ENCODE results near the gene NTN5. TPM values are rescaled to one million over a fixed set of nuclear protein-coding genes. Genes with fewer than 3 reads are reported as not detected.

The NTN5 gene
- total RNA-seq, 1 experiment from 2014 or later: 151 TPM

DNA sequence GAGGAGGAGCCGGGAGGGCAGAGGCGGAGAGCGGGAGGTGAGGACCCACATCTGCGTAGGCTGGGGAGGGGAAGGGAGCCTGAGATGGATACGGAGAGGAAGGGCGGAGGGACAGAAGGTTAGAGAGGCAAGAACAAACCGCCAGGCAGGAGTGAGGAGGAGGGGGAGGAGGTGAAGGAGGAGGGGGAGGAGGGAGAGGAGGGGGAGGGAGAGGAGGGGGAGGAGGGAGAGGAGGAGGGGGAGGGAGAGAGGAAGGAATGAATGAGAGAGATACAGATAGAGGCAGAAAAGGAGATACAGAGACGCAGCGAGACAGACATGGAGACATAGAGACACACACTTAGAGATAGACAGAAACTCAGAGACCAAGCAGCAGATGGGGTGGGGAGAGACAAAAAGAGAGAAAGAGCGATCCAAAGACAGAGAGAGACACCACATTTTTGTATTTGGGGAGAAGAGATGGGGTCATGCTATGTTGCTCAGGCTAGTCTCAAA, 26.0 kb downstream of the NTN5 start:
- Histone ChIP-seq H3K27me3 (no peaks in the 10 kb centered on the region), H3K36me3 (no peaks in the 10 kb centered on the region), H3K4me3 (peak overlapping the region; percentile 55), H3K27ac (peak overlapping the region; percentile 38; the same call in 1 of the 2 replicates), H3K9me3 (replicated peaks) (no peaks in the 10 kb centered on the region), H3K4me1 (peaks cover 18% of the 10 kb centered on the region)
- DNase-seq: no peak

- peaks cover 18% of the 10 kb centered on the region for H3K4me1 ChIP-seq
- H3K27me3 ChIP-seq: no peaks in the 10 kb centered on the region
- H3K9me3 ChIP-seq (replicated peaks): no peaks in the 10 kb centered on the region
- peak; percentile 93 to 95 for DNase-seq
- H3K4me3 ChIP-seq: peak within 1 kb of the TSS; percentile 55
- H3K27ac ChIP-seq: peak within 1 kb of the TSS; percentile 38
- H3K36me3 ChIP-seq: no peaks in the 10 kb centered on the region
These were observed 26.7 kb downstream of the NTN5 start, which contains the start of gene CA11 for GRCh38 chr19:48646001-48646721. Gene CA11, minus strand, starts transcription at chr19:48646187. Its CDS starts 555 bp downstream, at chr19:48645632.

GRCh38 chr19:48645620-48646000, 27.2 kb downstream of the NTN5 start:
- Histone ChIP-seq H3K36me3 (no peaks in the 10 kb centered on the region), H3K9me3 (replicated peaks) (no peaks in the 10 kb centered on the region), H3K4me3 (peak overlapping the region; percentile 55), H3K27ac (no peak overlapping the region; the same call in 1 of the 2 replicates), H3K27me3 (no peaks in the 10 kb centered on the region), H3K4me1 (peaks cover 18% of the 10 kb centered on the region)
- peak in 1 of 2 experiments; percentile 62 for DNase-seq

- H3K27ac ChIP-seq: no peak overlapping the region
- H3K4me3 ChIP-seq: peak overlapping the region; percentile 55
- no peaks in the 10 kb centered on the region for H3K9me3 ChIP-seq (replicated peaks)
- H3K36me3 ChIP-seq: no peaks in the 10 kb centered on the region
- peak; percentile 81 to 89 for DNase-seq
- no peaks in the 10 kb centered on the region for H3K27me3 ChIP-seq
- H3K4me1 ChIP-seq: peaks cover 18% of the 10 kb centered on the region
These were observed 27.8 kb downstream of the NTN5 start for GRCh38 chr19:48644839-48645619.

DNA sequence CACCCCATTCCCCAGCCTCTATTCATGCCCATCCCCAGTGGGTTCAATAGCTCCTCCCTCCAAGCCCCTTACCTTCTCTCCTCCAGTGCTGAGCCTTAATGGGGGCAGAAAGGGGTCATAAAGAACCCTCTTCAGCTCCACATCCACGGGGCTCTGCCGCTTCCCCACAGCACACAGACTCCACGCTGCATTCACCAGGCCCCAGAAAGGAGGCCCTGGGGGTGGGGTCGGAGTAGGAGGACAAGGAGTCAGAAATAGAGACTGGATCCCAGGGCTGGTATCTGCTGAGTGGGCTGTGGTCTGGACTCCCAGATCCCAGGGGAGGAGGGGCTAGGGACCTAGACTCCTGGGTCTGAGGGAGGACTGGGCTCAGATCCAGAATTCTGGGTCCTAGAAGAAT, 28.5 kb downstream of the NTN5 start:
- H3K36me3 ChIP-seq: no peaks in the 10 kb centered on the region
- no peak overlapping the region for H3K27ac ChIP-seq
- H3K4me3 ChIP-seq: no peak overlapping the region
- H3K4me1 ChIP-seq: peaks cover 13% of the 10 kb centered on the region
- H3K27me3 ChIP-seq: no peaks in the 10 kb centered on the region
- no peak for DNase-seq
- H3K9me3 ChIP-seq (replicated peaks): no peaks in the 10 kb centered on the region

- H3K36me3 ChIP-seq: no peaks in the 10 kb centered on the region
- DNase-seq: no peak
- H3K27me3 ChIP-seq: no peaks in the 10 kb centered on the region
- no peaks in the 10 kb centered on the region for H3K9me3 ChIP-seq (replicated peaks)
- H3K4me3 ChIP-seq: no peak overlapping the region
- no peak overlapping the region for H3K27ac ChIP-seq
- peaks cover 12% of the 10 kb centered on the region for H3K4me1 ChIP-seq
These were observed 30.0 kb downstream of the NTN5 start for GRCh38 chr19:48642862-48643261.

DNA sequence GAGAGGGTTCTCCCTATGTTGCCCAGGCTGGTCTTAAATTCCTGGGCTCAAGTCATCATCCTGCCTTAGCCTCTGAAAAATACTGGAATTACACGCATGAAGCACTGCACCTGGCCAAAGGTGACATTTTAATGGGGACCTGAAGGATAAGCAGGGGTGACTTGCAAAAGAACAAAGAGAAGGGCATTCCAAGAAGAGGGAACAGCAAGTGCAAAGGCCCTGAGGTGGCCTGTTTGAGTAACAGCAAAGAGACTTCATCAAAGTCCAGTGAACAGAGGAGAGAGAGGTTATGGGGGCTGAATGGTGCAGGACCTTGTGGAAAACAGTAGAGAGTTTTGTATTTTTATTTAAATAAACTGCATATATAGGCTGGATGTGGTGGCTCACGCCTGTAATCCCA, 31.0 kb downstream of the NTN5 start:
- Histone ChIP-seq H3K27me3 (no peaks in the 10 kb centered on the region), H3K27ac (no peak overlapping the region), H3K36me3 (no peaks in the 10 kb centered on the region), H3K4me3 (no peak overlapping the region), H3K4me1 (peaks cover 12% of the 10 kb centered on the region), H3K9me3 (replicated peaks) (no peaks in the 10 kb centered on the region)
- DNase-seq: no peak

DNA sequence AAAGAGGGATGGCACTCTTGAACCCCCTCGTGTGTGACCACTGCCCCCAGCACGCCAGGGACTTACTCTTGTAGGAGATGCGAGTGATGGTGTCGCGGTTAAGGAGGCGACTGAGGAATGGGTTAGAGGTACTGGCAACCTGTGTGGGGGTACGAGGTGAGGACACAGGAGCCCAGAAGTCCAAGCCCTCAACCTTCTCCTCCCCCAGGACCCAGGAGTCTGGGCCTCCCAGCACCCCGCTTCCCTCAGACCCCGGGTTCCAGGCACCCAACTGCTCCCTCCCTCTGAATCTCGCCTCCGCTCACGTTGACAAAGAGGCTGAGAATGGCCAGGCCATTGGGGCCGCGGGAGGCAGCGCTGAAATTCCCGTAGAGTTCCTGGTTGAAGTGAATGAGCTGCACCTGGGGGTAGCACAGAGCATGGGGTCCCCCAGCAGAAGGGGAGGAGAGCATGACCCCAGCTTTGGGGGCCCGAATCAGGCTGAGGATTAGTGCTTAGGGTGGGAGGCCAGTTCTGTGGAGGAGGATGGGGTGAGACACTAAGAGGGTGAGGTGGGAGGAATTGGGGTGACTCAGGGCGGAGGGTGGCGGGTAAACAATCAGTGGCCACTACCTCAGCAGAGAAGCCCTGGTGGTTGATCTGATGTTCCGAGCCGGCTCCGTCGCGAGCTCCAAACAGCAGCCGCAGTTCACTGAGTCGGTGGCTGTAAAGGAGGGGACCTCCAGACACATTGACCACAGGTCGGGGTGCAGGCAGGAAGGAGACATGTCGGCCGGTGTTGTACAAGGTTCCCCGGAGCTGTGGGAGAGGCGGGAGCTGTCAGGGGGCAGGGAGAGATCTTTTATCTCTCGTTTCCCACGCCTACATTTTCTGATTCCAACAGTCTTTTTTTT, 33.1 kb downstream of the NTN5 start:
- H3K36me3 ChIP-seq: no peaks in the 10 kb centered on the region
- H3K9me3 ChIP-seq (replicated peaks): no peaks in the 10 kb centered on the region
- no peak for DNase-seq
- H3K27ac ChIP-seq: no peak overlapping the region
- peaks cover 12% of the 10 kb centered on the region for H3K4me1 ChIP-seq
- no peak overlapping the region for H3K4me3 ChIP-seq
- H3K27me3 ChIP-seq: no peaks in the 10 kb centered on the region

DNA sequence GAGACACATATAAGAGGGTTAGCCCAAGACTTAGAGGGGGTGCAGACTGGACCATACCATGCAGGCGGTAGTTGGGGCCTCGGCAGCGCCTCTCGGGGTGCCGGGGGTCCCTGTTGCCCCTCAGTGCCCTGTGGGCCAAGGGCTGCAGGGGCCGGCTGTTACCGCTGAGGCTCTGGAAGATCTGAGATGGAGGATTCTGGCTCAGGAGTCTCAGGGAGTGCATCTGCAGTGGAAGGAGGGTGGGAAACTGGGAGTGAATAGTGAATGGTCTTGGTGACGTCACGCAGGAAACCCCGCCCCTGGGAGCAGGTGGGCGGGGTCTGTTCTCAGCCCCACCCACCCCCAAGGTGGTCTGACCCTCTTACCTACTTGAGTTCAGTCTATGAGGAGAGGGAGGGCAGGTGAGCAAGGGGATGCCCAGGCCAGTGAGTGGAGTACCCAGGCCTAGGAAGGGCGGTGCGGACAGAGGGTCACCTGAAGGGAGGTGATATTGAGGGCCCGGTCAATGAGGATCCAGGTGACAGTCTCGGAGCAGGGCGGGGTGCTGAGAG, 33.9 kb downstream of the NTN5 start:
- DNase-seq: no peak
- Histone ChIP-seq H3K27me3 (no peaks in the 10 kb centered on the region), H3K4me1 (peaks cover 17% of the 10 kb centered on the region), H3K27ac (no peak overlapping the region), H3K9me3 (replicated peaks) (no peaks in the 10 kb centered on the region), H3K36me3 (no peaks in the 10 kb centered on the region), H3K4me3 (peak overlapping the region; percentile 57; the same call in 1 of the 2 replicates)

DNA sequence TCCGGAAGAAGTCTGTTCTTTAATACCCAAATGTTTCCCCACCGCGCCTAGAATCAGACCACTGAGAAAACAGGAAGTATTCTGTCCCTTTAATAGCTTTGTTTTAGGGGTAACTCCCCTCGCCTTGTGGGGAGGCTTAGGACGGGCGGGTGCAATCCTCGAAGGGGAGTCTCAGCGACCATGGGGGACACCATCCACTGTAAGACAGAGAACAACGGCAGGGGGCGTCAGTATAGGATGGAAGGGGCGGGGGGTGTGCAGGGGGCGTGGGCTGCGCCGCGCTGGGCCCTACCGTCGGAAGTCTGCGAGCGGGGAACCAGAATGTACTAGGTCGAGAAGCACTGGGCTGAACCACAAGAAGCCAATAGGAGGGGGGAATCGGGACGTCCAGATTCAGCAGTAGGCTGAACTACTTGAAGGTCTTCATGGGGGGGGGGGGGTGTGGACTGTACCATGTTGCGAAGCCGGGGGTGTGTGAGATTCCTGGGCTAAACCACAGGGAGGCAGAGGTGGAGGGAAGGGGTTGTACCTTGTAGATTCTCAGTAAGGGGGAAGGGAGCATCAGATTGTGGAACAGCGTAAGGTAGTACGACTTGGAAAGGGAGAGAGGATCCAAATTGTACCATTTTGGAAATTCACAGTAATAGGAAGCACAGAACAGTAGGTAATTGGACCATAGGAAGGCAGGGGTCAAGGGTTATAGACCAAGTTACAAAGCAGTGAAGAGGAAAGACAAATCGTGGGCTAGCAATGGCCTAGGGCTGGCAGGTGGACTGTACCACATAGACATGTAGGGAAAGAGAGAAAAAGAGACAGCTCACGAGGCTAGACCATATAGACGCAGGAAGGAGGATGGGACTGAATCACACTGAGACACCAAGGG, 34.6 kb downstream of the NTN5 start:
- Histone ChIP-seq H3K27ac (peak overlapping the region; percentile 88), H3K9me3 (replicated peaks) (no peaks in the 10 kb centered on the region), H3K27me3 (no peaks in the 10 kb centered on the region), H3K36me3 (no peaks in the 10 kb centered on the region), H3K4me3 (peak overlapping the region; percentile 57), H3K4me1 (peaks cover 24% of the 10 kb centered on the region)
- peak; percentile 91 to 94 for DNase-seq

GRCh38 chr19:48637449-48637947, 35.3 kb downstream of the NTN5 start:
- peak; percentile 99 to 100 for DNase-seq
- Histone ChIP-seq H3K27ac (peak overlapping the region; percentile 88), H3K4me1 (peaks cover 26% of the 10 kb centered on the region), H3K27me3 (no peaks in the 10 kb centered on the region), H3K4me3 (peak overlapping the region; percentile 57), H3K9me3 (replicated peaks) (no peaks in the 10 kb centered on the region), H3K36me3 (no peaks in the 10 kb centered on the region)

- H3K36me3 ChIP-seq: no peaks in the 10 kb centered on the region
- no peaks in the 10 kb centered on the region for H3K9me3 ChIP-seq (replicated peaks)
- no peaks in the 10 kb centered on the region for H3K27me3 ChIP-seq
- peak within 1 kb of the TSS; percentile 88 for H3K27ac ChIP-seq
- peaks cover 26% of the 10 kb centered on the region for H3K4me1 ChIP-seq
- peak within 1 kb of the TSS; percentile 57 for H3K4me3 ChIP-seq
- DNase-seq: no peak
These were observed 35.9 kb downstream of the NTN5 start, which contains the start of gene DBP for GRCh38 chr19:48636859-48637448. Gene DBP, minus strand, starts transcription at chr19:48637379. Its CDS starts 385 bp downstream, at chr19:48636994.
